NB4 (cell line): ENCODE measurements around the gene ZNF765.

ENCODE experiments used
- DNase-seq: peaks from one replicate; pipeline ENCODE4 v3.0.0; 2010; ENCODE audit warnings: low read depth
- H3K4me3 ChIP-seq: one replicate; pipeline ENCODE4 v1.5.1; 2011; ENCODE audit warnings: mild to moderate bottlenecking, low read depth, low read length, moderate library complexity
- CTCF ChIP-seq: IDR thresholded peaks from one replicate; pipeline ENCODE4 v1.5.1; 2012; ENCODE audit warnings: low read depth, low read length
- MYC ChIP-seq: IDR thresholded peaks from 2 replicates; pipeline ENCODE4 v1.6.1; 2011; ENCODE audit warnings: low read depth, low read length
- POLR2A ChIP-seq: IDR thresholded peaks from 2 replicates; pipeline ENCODE4 v1.6.1; 2011; ENCODE audit warnings: mild to moderate bottlenecking; ENCODE audit not compliant: insufficient read length; ENCODE audit errors: extremely low read depth
- TF ChIP-seq, protein P1 (sequence below): IDR thresholded peaks from 2 replicates; pipeline ENCODE4 v1.6.1; 2011; ENCODE audit warnings: low read depth, low read length

Gene ZNF765

DNA sequence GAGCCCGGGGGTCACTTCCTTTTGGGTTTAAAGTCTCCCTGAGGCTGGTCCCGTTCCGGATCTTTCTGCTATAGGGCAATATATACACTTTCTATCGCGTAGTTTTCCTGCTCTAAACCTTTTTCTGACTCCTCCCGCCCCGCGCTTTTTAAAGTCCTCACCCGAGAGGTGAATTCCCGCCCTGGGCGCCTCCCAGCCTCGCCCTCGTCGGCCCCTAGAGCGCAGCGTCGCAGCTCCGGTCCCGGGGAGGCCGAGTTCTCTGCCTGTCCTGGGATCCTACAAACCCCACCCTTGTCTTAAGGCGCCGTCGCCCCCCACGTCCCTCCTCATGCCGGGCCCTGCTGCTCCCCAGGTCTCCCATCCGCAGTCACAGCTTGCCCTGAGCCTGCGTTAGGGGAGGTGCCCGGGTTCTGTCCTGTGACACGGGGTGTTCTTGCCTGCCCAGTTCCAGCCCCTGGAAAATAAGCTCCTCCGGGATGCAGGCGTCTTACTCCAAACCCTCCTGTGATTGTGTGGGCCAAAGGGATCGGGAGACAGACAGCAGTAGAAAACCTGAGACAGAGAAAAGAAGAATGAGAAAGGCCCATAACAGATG, 29.0 kb upstream of the ZNF765 start:
- H3K4me3 ChIP-seq = peak overlapping the region; percentile 84
- DNase-seq = peak; percentile 54
- TF ChIP-seq, protein P1, sequence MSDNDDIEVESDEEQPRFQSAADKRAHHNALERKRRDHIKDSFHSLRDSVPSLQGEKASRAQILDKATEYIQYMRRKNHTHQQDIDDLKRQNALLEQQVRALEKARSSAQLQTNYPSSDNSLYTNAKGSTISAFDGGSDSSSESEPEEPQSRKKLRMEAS = no peak
- no peak for TF ChIP-seq MYC
- TF ChIP-seq CTCF = no peak
- TF ChIP-seq POLR2A = no peak

DNA sequence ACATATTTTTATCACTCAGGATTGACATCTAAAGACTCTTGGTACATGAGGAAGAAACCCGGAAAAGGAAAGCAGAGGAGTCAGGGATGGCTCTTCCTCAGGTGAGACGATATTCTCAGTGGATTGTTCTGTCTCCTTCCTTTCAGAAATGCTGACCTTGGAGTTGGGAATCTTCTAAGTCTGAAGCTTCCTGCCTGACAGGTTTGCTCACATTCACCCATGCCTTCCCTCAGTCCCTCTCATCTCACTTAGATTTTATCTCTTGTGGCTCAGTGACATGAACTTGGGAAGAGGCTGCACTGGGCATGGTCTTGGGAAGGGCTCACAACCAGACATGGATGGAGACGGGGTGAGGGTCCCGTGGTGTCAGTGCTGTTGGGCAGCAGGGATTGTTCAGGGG, 22.8 kb upstream of the ZNF765 start:
- H3K4me3 ChIP-seq = no peak overlapping the region
- TF ChIP-seq, protein P1 = no peak
- TF ChIP-seq POLR2A (no peak), CTCF (no peak), MYC (no peak)
- no peak for DNase-seq

GRCh38 chr19:53374288-53374687, 20.7 kb upstream of the ZNF765 start:
- H3K4me3 ChIP-seq = no peak overlapping the region
- DNase-seq = no peak
- TF ChIP-seq, protein P1 = no peak
- TF ChIP-seq POLR2A (no peak), CTCF (no peak)

GRCh38 chr19:53374743-53375142, 20.2 kb upstream of the ZNF765 start:
- H3K4me3 ChIP-seq = no peak overlapping the region
- TF ChIP-seq CTCF (no peak), POLR2A (no peak), MYC (no peak)
- TF ChIP-seq, protein P1 = no peak
- DNase-seq = no peak

- DNase-seq = no peak
- TF ChIP-seq, protein P1 = no peak
- no peak for TF ChIP-seq CTCF
- no peak for TF ChIP-seq POLR2A
- TF ChIP-seq MYC = no peak
- no peak overlapping the region for H3K4me3 ChIP-seq
Measured at GRCh38 chr19:53381376-53381775, 13.6 kb upstream of the ZNF765 start.

GRCh38 chr19:53388168-53388567, 6.8 kb upstream of the ZNF765 start:
- DNase-seq = no peak
- H3K4me3 ChIP-seq = no peak overlapping the region
- TF ChIP-seq, protein P1 = no peak
- TF ChIP-seq POLR2A (no peak), MYC (no peak), CTCF (no peak)
